Amygdala (tissue), 56 donors: ENCODE measurements around the gene PCBP3.
"Not testable (repeated sequence)": the region's sequence is repeated elsewhere in the genome, so short reads cannot be mapped to it uniquely, and the experiment has no call there.

Experiments
- DNase-seq, 56 donors: peaks; one replicate each; lab custom pipeline; 2025; lab: John Stamatoyannopoulos, UW

PCBP3 gene

GRCh38 chr21:45820171-45821091 is 176.9 kb downstream of the PCBP3 start:
- peak in 51 of 56 donors; percentile 15 to 84 (median 58) for DNase-seq

- no peak for DNase-seq
These were observed 177.9 kb downstream of the PCBP3 start for GRCh38 chr21:45821315-45821962.

GRCh38 chr21:45821998-45822397 is 178.5 kb downstream of the PCBP3 start:
- no peak for DNase-seq

- no peak for DNase-seq
These were observed 179.0 kb downstream of the PCBP3 start for GRCh38 chr21:45822429-45823099.

- DNase-seq = no peak
These were observed 179.7 kb downstream of the PCBP3 start for GRCh38 chr21:45823100-45823681.

GRCh38 chr21:45824546-45825215 is 181.2 kb downstream of the PCBP3 start:
- no peak for DNase-seq

- no peak for DNase-seq
These were observed 181.7 kb downstream of the PCBP3 start for GRCh38 chr21:45825219-45825618.

GRCh38 chr21:45826676-45827301 is 183.3 kb downstream of the PCBP3 start:
- no peak for DNase-seq

GRCh38 chr21:45827302-45827692 is 183.8 kb downstream of the PCBP3 start:
- no peak for DNase-seq

GRCh38 chr21:45827881-45828579 is 184.5 kb downstream of the PCBP3 start:
- DNase-seq = no peak

GRCh38 chr21:45828580-45829570 is 185.3 kb downstream of the PCBP3 start:
- no peak for DNase-seq

GRCh38 chr21:45829668-45830067 is 186.1 kb downstream of the PCBP3 start:
- no peak for DNase-seq

- DNase-seq = no peak
These were observed 186.7 kb downstream of the PCBP3 start for GRCh38 chr21:45830221-45830640.

GRCh38 chr21:45830720-45831366 is 187.3 kb downstream of the PCBP3 start:
- DNase-seq = peak in 1 of 56 donors; percentile 22

- no peak for DNase-seq
These were observed 188.6 kb downstream of the PCBP3 start for GRCh38 chr21:45831991-45832740.

GRCh38 chr21:45832741-45833235 is 189.3 kb downstream of the PCBP3 start:
- not testable (repeated sequence) for DNase-seq
